HFFc6 (cell line): ENCODE results near the gene HEXIM1. TPM values are rescaled to one million over a fixed set of nuclear protein-coding genes. Genes with fewer than 3 reads are reported as not detected.

Source experiments
- DNase-seq: peaks from one replicate; pipeline ENCODE4 v3.0.0-alpha.2; 2018
- H3K27ac Mint-ChIP-seq: 2 replicates; pipeline ENCODE4 v1.8.0; 2020; ENCODE audit warnings: mild to moderate bottlenecking, mixed read lengths
- H3K27me3 Mint-ChIP-seq: 2 replicates; pipeline ENCODE4 v1.8.0; 2021; ENCODE audit warnings: mild to moderate bottlenecking, moderate library complexity, mixed read lengths; ENCODE audit not compliant: insufficient read depth
- H3K36me3 Mint-ChIP-seq: 2 replicates; pipeline ENCODE4 v1.8.0; 2021; ENCODE audit warnings: low read depth, mixed read lengths
- H3K4me1 Mint-ChIP-seq: 2 replicates; pipeline ENCODE4 v1.8.0; 2020; ENCODE audit warnings: low read depth, mixed read lengths
- H3K4me3 Mint-ChIP-seq: 2 replicates; pipeline ENCODE4 v1.8.0; 2020; ENCODE audit warnings: mild to moderate bottlenecking, moderate library complexity, mixed read lengths
- H3K9me3 Mint-ChIP-seq: 2 replicates; pipeline ENCODE4 v1.8.0; 2020; ENCODE audit warnings: mild to moderate bottlenecking, mixed read lengths
- CTCF ChIP-seq: fragments of 200-600 bp; sonication (generic); IDR thresholded peaks from 2 replicates; pipeline ENCODE4 v1.5.0; 2021; ENCODE audit warnings: antibody characterized with exemption, mild to moderate bottlenecking
- total RNA-seq, 6 experiments: library from RNA; stranded (reverse); fragmentation: NEBNext Ultra II Directional; extraction: Animal tissue kit (Norgen Biotek cat#: 25700); gene quantifications; 2 replicates in 1 of 6; 3 replicates in 5 of 6; pipeline ENCODE4 v1.2.3, GENCODE V29; 2021

HEXIM1 gene
- total RNA-seq, 6 experiments from 2014 or later = 31.8 to 42.0 (median 34.5) TPM

DNA sequence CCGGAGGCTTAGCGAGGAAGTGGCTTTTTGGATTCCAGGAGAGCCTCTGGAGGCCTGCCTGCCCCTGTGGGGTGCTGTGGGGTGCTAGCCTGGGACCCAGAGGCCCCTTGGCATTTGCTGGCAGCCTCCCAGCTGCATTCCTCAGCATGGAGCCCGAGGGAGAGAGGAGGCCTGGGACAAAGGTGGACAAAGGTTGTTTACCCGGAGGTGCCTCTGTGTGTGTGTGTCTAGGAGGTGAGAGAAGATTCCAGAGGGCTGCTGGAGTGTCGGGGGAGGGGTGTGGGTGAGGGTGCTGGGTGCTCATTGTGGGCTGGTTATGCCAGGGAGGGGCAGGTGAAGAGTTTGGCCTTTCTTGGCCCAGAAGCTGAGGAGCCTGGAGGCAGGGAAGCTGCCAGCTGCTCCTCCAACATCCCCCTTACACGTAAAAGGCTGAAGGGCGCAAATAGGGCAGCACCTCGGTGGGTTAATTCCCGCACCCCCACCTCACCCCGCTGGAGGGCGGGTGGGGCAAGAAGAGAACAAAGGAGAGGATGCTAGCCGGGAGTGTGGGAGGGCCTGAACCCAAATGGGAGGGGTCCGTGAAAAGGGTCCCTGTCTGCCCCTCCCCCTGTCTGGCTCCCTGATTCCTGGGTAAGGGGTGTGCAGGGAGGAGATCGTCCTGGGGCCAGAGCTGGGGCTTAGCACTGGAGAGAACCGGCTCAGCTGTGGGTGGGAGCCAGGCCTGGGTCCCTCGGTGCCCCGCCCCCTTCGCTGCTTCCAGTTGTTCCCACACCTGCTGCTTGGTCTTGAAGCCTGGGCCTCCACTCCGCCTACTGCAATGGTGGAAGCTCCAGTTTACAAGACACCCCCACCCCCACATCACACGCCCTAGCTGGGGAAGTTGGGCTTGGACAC, 23.3 kb downstream of the HEXIM1 start:
- TF ChIP-seq CTCF = no peak
- no peaks in the 10 kb centered on the region for H3K9me3 Mint-ChIP-seq
- H3K27me3 Mint-ChIP-seq = no peaks in the 10 kb centered on the region
- H3K4me1 Mint-ChIP-seq = peaks cover 42% of the 10 kb centered on the region
- peak overlapping the region; percentile 76 for H3K4me3 Mint-ChIP-seq
- DNase-seq = no peak
- H3K27ac Mint-ChIP-seq = peak overlapping the region; percentile 99
- H3K36me3 Mint-ChIP-seq = peaks cover 14% of the 10 kb centered on the region; the same call in 1 of the 2 replicates

DNA sequence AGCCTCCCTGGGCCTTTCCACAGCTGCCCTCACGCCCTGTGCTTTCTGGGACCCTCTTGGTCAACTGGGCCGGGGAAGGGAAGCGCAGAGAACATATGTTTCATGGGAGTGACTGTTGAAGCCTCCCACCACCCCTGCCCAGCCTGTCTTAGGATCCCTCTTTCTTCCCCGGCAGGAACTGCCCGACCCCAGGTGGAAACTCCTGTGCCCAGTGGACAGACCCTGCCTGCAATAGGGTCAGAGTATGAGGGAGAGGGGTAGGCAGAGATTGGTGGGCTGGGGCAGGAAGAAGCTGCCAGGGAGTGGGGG, 23.9 kb downstream of the HEXIM1 start:
- Mint-ChIP-seq H3K27me3 (no peaks in the 10 kb centered on the region), H3K36me3 (peaks cover 14% of the 10 kb centered on the region; the same call in 1 of the 2 replicates), H3K4me1 (peaks cover 42% of the 10 kb centered on the region), H3K9me3 (no peaks in the 10 kb centered on the region), H3K27ac (peak overlapping the region; percentile 99), H3K4me3 (peak overlapping the region; percentile 76)
- DNase-seq = no peak
- no peak for TF ChIP-seq CTCF

DNA sequence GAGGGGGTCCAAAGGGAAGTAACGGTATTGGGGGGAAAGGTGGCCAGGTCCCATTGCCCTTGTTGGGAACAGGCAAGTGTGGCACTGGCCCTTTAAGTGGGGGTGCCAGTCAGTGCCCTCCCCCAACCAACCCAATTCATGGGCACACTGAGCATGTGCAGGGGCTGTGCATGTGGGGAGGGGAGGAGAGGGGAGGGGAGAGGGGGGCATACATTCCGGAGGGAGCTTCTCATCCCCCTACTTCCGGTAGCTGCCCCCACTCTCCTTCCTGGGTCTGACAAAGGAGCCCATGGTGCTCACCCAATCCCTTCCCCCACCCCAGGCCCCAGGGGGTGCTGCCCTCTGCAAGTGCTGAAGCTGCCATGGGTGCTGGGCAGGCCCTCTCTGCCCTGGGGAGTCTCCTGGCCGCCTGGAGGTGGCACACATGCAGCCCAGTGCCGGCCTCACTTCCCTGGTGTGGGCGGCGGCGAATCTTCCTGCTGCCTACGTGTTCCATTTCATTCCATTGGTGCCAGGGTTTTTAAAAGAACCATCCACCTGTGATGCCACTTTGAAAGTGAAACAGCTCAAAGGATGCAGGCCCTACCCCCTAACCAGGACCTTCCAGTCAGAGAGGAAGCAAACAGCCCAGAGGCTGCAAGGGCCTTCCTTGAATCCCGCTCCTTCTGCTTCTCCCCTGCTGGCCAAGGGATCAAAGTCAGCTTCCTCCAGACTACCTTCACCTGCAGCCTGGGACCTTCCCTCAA, 24.4 kb downstream of the HEXIM1 start:
- H3K4me3 Mint-ChIP-seq = peak overlapping the region; percentile 76
- TF ChIP-seq CTCF = no peak; the same call in 1 of the 2 replicates

GRCh38 chr17:45175759-45176115, 27.5 kb downstream of the HEXIM1 start:
- TF ChIP-seq CTCF = no peak
- Mint-ChIP-seq H3K27ac (peak overlapping the region; percentile 75), H3K9me3 (no peaks in the 10 kb centered on the region), H3K27me3 (no peaks in the 10 kb centered on the region), H3K4me1 (peaks cover 35% of the 10 kb centered on the region), H3K4me3 (no peak overlapping the region), H3K36me3 (0 out of 2 replicates have a peak, but pooled peaks cover 1% of the 10 kb centered on the region)
- DNase-seq = no peak

More for the DNA sequence above, 24.4 kb downstream of the HEXIM1 start:
- Mint-ChIP-seq H3K27me3 (no peaks in the 10 kb centered on the region), H3K9me3 (no peaks in the 10 kb centered on the region), H3K36me3 (peaks cover 14% of the 10 kb centered on the region; the same call in 1 of the 2 replicates), H3K4me1 (peaks cover 42% of the 10 kb centered on the region), H3K27ac (peak overlapping the region; percentile 99)
- DNase-seq = peak; percentile 49

- no peak for TF ChIP-seq CTCF
- no peak for DNase-seq
Measured at GRCh38 chr17:45177563-45177962, 29.3 kb downstream of the HEXIM1 start.

More at GRCh38 chr17:45177563-45177962, 29.3 kb downstream of the HEXIM1 start:
- H3K27ac Mint-ChIP-seq = no peak overlapping the region
- H3K4me1 Mint-ChIP-seq = peaks cover 19% of the 10 kb centered on the region
- H3K9me3 Mint-ChIP-seq = no peaks in the 10 kb centered on the region
- H3K4me3 Mint-ChIP-seq = no peak overlapping the region
- no peaks in the 10 kb centered on the region for H3K36me3 Mint-ChIP-seq
- H3K27me3 Mint-ChIP-seq = no peaks in the 10 kb centered on the region
